ENCODE results near the gene TDRD6. TPM values are rescaled to one million over a fixed set of nuclear protein-coding genes. Genes with fewer than 3 reads are reported as not detected.
A peak's percentile ranks its signal among the peaks of the same experiment; 100 is the strongest.

Gene TDRD6, protein sequence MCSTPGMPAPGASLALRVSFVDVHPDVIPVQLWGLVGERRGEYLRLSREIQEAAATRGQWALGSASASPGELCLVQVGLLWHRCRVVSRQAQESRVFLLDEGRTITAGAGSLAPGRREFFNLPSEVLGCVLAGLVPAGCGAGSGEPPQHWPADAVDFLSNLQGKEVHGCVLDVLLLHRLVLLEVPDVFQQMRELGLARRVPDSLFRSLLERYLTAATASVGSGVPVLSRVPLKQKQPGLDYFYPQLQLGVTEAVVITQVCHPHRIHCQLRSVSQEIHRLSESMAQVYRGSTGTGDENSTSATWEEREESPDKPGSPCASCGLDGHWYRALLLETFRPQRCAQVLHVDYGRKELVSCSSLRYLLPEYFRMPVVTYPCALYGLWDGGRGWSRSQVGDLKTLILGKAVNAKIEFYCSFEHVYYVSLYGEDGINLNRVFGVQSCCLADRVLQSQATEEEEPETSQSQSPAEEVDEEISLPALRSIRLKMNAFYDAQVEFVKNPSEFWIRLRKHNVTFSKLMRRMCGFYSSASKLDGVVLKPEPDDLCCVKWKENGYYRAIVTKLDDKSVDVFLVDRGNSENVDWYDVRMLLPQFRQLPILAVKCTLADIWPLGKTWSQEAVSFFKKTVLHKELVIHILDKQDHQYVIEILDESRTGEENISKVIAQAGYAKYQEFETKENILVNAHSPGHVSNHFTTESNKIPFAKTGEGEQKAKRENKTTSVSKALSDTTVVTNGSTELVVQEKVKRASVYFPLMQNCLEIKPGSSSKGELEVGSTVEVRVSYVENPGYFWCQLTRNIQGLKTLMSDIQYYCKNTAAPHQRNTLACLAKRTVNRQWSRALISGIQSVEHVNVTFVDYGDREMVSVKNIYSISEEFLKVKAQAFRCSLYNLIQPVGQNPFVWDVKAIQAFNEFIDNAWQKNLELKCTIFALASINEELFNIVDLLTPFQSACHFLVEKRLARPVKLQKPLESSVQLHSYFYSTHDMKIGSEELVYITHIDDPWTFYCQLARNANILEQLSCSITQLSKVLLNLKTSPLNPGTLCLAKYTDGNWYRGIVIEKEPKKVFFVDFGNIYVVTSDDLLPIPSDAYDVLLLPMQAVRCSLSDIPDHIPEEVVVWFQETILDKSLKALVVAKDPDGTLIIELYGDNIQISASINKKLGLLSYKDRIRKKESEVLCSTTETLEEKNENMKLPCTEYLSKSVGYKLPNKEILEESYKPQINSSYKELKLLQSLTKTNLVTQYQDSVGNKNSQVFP (N-terminal part only)
- 3.5 and 4.6 TPM in 2 replicates for total RNA-seq (2014; rRNA removed; shearing (Covaris generic))
- 4.0 and 4.5 TPM in 2 replicates for total RNA-seq (2022)
- Bru-seq, nascent RNA = percentile 50 among the genes with signal in this experiment
- percentile 65 among the genes with signal in this experiment for BruChase-seq, experiment 1, labeled RNA remaining after a 6-hour chase
- BruChase-seq, experiment 2, labeled RNA remaining after a 2-hour chase = percentile 70 among the genes with signal in this experiment
- long read RNA-seq, partial matches to known transcripts = 0 of 2 reads
- long read RNA-seq, other reads (novel, unspliced or antisense) = 2 of 2 reads

DNA sequence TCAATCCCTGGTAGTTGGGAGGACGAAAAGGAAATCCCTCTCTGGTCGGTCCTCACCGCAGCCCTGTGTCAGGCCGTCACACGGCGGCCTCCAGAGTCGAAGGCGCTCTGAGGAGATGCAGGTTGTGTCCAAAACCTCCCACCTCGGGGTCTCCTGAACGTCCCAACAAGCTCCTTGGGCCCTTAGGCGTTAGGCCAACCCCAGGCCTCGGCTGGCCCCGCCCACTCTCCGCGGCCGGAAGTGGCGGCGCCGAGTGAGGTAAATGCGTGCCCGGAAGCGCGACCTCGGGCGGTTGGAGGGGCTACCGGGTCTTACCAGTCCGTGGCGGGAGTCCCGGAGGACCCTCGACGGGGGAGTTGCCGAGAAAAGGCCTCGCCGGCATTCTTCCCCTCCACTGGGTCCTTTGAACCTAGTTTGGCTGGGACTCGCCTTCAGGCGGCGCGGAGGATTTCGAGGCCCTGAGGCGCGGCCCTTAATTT, at the start of gene TDRD6:
TDRD6 (plus strand) TSS at position 267 of the 479 bp plus-strand sequence. CDS start 244 bp downstream, outside the sequence.
- TF ChIP-seq, protein P1, sequence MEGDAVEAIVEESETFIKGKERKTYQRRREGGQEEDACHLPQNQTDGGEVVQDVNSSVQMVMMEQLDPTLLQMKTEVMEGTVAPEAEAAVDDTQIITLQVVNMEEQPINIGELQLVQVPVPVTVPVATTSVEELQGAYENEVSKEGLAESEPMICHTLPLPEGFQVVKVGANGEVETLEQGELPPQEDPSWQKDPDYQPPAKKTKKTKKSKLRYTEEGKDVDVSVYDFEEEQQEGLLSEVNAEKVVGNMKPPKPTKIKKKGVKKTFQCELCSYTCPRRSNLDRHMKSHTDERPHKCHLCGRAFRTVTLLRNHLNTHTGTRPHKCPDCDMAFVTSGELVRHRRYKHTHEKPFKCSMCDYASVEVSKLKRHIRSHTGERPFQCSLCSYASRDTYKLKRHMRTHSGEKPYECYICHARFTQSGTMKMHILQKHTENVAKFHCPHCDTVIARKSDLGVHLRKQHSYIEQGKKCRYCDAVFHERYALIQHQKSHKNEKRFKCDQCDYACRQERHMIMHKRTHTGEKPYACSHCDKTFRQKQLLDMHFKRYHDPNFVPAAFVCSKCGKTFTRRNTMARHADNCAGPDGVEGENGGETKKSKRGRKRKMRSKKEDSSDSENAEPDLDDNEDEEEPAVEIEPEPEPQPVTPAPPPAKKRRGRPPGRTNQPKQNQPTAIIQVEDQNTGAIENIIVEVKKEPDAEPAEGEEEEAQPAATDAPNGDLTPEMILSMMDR (conservative IDR thresholded peaks at IDR 0.05; ENCODE audit: low read length) = no peak
- no peak for TF ChIP-seq EZH2phosphoT487 (IDR thresholded peaks at IDR 0.05; ENCODE audit: borderline replicate concordance, low read depth, low read length)
- no peak within 1 kb of the TSS for H3K4me2 ChIP-seq (ENCODE audit: low read length)
- H2AFZ ChIP-seq (ENCODE audit: low read length) = no peak within 1 kb of the TSS
- H3K9me3 ChIP-seq (ENCODE audit: low read length) = no peaks in the 10 kb centered on the region
- H3K9me2 ChIP-seq (ENCODE audit: insufficient read depth, low read length) = no peaks in the 10 kb centered on the region
- ChIA-PET POLR2A (no interaction called here), CTCF (ENCODE audit: unreplicated experiment) (no interaction called here)
- H3K4me1 ChIP-seq (ENCODE audit: insufficient read depth, low read length, poor library complexity, severe bottlenecking) = no peaks in the 10 kb centered on the region
- no peak within 1 kb of the TSS for H3K27ac ChIP-seq (ENCODE audit: low read depth, low read length, poor library complexity, severe bottlenecking)
- H3K79me2 ChIP-seq (ENCODE audit: insufficient read depth, low read depth, low read length) = no peaks in the 10 kb centered on the region
- DNase-seq (ENCODE audit: low spot score) = no peak
- H3K4me3 ChIP-seq (ENCODE audit: low read depth, low read length, poor library complexity, severe bottlenecking) = no peak within 1 kb of the TSS
- no peaks in the 10 kb centered on the region for H4K20me1 ChIP-seq (ENCODE audit: insufficient read depth, low read length)
- no TSS peak for BruUV-seq (replicated peaks)
- intact Hi-C loops (cut with micrococcal nuclease; ENCODE audit: unreplicated experiment) = no loop called here
- H3K36me3 ChIP-seq (ENCODE audit: insufficient read depth, low read length) = peaks cover 9% of the 10 kb centered on the region; the same call in 1 of the 2 replicates

DNA sequence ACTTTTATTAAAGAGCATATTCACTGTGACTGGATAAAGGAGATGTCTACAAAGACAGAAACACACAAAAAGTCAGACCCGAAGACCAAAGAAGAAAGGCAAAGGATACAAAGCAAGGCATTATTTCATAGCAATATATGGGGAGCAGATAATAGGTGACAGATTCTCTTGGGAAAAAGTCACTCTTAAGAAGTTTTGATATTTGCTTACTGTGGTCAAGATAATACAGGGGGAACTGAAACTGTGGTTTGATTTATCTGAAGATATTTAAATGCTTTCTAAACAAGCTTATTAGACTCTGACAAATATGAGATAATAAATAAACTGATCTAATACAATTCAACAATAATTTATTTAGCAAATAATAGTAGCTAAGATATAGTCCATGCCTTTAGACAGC, 49.8 kb upstream of the TDRD6 start:
- H3K4me3 ChIP-seq (ENCODE audit: low read depth, low read length, poor library complexity, severe bottlenecking) = peak overlapping the region; percentile 66
- BruUV-seq (replicated peaks) = no TSS peak
- peaks cover 76% of the 10 kb centered on the region; the same call in 1 of the 2 replicates for H3K79me2 ChIP-seq (ENCODE audit: insufficient read depth, low read depth, low read length)
- ChIA-PET POLR2A (interaction anchor here (0.6 to 4.5 kb wide), 6 partner anchors 10 to 90 kb away, joined by 3 to 31 read pairs (median 10); partner anchors contain the start of genes CYP39A1 and SLC25A27), CTCF (ENCODE audit: unreplicated experiment) (no interaction called here)
- H3K4me1 ChIP-seq (ENCODE audit: insufficient read depth, low read length, poor library complexity, severe bottlenecking) = peaks cover 96% of the 10 kb centered on the region
- H4K20me1 ChIP-seq (ENCODE audit: insufficient read depth, low read length) = no peaks in the 10 kb centered on the region
- H3K9me3 ChIP-seq (ENCODE audit: low read length) = peaks cover 6% of the 10 kb centered on the region; the same call in 1 of the 2 replicates
- peaks cover 25% of the 10 kb centered on the region for H3K36me3 ChIP-seq (ENCODE audit: insufficient read depth, low read length)
- peak; percentile 74 for DNase-seq (ENCODE audit: low spot score)
- H2AFZ ChIP-seq (ENCODE audit: low read length) = no peak overlapping the region
- H3K9me2 ChIP-seq (ENCODE audit: insufficient read depth, low read length) = no peaks in the 10 kb centered on the region
- TF ChIP-seq EZH2phosphoT487 (IDR thresholded peaks at IDR 0.05; ENCODE audit: borderline replicate concordance, low read depth, low read length) = no peak
- TF ChIP-seq, protein P1 (conservative IDR thresholded peaks at IDR 0.05; ENCODE audit: low read length) = no peak
- peak overlapping the region; percentile 97 for H3K27ac ChIP-seq (ENCODE audit: low read depth, low read length, poor library complexity, severe bottlenecking)
- peak overlapping the region; percentile 88 for H3K4me2 ChIP-seq (ENCODE audit: low read length)
- intact Hi-C loops (cut with micrococcal nuclease; ENCODE audit: unreplicated experiment) = loop anchor here (1.0 to 10.0 kb wide), 5 partner anchors 14 to 839 kb away; partner anchors contain the start of genes CD2AP, CYP39A1 and SLC25A27
